ENCODE data around the gene VHLL.

The VHLL gene

DNA sequence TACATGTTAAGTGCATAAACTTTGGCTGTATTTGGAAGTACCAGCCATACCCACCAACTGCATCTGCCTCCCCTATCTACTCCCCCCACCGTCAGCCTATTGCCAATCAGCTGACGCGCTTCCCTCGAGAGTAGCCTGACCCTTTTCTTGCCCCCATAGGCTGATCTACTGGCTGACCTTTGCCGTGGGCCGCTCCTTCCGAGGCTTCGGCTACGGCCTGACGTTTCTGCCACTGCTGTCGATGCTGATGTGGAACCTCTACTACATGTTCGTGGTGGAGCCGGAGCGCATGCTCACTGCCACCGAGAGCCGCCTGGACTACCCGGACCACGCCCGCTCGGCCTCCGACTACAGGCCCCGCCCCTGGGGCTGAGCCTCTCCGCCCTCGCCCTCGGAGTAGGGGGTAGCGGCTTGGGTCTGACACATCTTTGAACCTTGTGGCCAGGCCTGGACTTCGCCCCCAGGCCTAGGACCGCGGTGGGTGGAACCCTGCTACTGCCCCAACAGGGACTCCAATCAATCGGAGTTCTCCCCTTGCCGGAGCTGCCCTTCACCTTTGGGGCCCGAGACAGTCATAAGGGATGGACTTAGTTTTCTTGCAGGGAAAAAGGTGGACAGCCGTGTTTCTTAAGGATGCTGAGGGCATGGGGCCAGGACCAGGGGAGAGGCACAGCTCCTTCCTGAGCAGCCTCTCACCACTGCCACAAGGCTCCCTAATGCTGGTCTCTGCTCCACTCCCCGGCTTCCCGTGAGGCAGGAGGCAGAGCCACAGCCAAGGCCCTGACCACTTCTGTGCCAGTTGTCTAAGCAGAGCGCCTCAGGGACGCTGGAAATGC is 7.7 kb downstream of the VHLL start:
- peak; percentile 68 for DNase-seq (ENCODE audit: low spot score)
- TF ChIP-seq, protein P1, sequence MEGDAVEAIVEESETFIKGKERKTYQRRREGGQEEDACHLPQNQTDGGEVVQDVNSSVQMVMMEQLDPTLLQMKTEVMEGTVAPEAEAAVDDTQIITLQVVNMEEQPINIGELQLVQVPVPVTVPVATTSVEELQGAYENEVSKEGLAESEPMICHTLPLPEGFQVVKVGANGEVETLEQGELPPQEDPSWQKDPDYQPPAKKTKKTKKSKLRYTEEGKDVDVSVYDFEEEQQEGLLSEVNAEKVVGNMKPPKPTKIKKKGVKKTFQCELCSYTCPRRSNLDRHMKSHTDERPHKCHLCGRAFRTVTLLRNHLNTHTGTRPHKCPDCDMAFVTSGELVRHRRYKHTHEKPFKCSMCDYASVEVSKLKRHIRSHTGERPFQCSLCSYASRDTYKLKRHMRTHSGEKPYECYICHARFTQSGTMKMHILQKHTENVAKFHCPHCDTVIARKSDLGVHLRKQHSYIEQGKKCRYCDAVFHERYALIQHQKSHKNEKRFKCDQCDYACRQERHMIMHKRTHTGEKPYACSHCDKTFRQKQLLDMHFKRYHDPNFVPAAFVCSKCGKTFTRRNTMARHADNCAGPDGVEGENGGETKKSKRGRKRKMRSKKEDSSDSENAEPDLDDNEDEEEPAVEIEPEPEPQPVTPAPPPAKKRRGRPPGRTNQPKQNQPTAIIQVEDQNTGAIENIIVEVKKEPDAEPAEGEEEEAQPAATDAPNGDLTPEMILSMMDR (IDR thresholded peaks at IDR 0.05; ENCODE audit: extremely low read depth, insufficient read depth, missing control alignments), result no peak
- in situ Hi-C loops (cut with MboI; ENCODE audit: low pct_unique_long_range_greater_than_20kb, low sequenced_read_pairs, unreplicated experiment), result no loop called here

GRCh38 chr1:156289857-156290256 is 9.2 kb downstream of the VHLL start:
- TF ChIP-seq, protein P1 (IDR thresholded peaks at IDR 0.05; ENCODE audit: extremely low read depth, insufficient read depth, missing control alignments), result no peak
- in situ Hi-C loops (cut with MboI; ENCODE audit: low pct_unique_long_range_greater_than_20kb, low sequenced_read_pairs, unreplicated experiment), result no loop called here

DNA sequence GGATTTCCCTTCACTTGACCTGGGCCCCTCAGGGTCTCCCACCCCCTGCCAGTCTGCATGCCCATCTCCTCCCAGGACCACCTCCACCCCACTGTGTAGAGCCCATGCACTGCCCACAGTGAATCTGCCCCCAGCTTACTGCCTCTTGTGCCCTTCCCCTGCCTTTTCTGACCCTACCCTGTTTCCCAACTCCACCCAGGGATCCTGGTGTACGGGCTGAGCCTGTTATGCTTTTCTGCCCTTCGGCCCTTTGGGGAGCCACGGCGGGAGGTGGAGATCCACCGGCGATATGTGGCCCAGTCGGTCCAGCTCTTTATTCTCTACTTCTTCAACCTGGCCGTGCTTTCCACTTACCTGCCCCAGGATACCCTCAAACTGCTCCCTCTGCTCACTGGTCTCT is 13.0 kb downstream of the VHLL start:
- TF ChIP-seq, protein P1 (IDR thresholded peaks at IDR 0.05; ENCODE audit: extremely low read depth, insufficient read depth, missing control alignments), result no peak
- in situ Hi-C loops (cut with MboI; ENCODE audit: low pct_unique_long_range_greater_than_20kb, low sequenced_read_pairs, unreplicated experiment), result no loop called here
- DNase-seq (ENCODE audit: low spot score), result no peak

More at GRCh38 chr1:156289857-156290256, 9.2 kb downstream of the VHLL start:
- DNase-seq (ENCODE audit: low spot score), result no peak

GRCh38 chr1:156285437-156285836 is 13.7 kb downstream of the VHLL start:
- DNase-seq (ENCODE audit: low spot score), result no peak
- TF ChIP-seq, protein P1 (IDR thresholded peaks at IDR 0.05; ENCODE audit: extremely low read depth, insufficient read depth, missing control alignments), result no peak
- in situ Hi-C loops (cut with MboI; ENCODE audit: low pct_unique_long_range_greater_than_20kb, low sequenced_read_pairs, unreplicated experiment), result no loop called here

DNA sequence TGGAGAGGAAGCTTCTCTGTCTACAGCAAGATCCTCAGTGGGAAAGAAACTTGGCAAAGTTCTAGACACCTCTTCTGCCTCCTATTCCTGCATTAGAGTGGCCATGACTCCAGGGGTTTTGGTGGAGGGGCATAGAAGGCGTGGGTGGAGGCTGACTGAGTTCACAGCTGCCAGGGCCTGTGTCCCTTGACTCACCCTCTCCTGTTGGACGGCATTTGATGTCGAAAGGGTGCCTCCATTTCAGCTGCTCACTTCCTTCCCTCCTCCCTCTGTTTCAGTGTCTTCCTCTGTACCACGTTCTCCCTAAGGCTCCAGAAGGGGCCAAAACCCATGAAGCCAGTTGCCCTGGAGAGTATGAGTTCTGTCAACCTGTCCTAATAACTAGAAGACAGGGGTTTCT is 14.3 kb downstream of the VHLL start:
- in situ Hi-C loops (cut with MboI; ENCODE audit: low pct_unique_long_range_greater_than_20kb, low sequenced_read_pairs, unreplicated experiment), result no loop called here
- DNase-seq (ENCODE audit: low spot score), result no peak
- TF ChIP-seq, protein P1 (IDR thresholded peaks at IDR 0.05; ENCODE audit: extremely low read depth, insufficient read depth, missing control alignments), result no peak

DNA sequence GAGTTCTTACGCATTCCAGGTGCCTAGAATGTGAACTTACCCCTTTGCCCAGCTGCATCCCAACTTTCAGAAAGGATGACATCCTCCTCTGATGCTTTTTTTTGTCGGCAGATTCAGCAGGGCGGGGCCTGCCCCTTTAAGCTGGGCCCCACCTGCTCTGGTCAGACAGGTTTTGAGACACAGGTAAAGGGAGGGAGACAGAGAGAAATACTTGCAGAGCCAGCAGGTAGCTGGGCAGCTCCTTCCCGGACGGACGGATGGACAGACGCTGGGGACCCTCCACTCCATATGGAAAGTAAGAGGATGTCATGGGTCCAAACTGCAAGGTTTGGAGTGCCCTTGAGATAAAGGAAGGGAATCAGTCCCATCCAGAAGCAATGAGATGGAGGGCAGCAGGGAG is 15.0 kb downstream of the VHLL start, which contains the start of gene TMEM79:
Gene TMEM79 (plus strand): TSS at position 214 of the 400 bp plus-strand sequence. CDS start 902 bp downstream, outside the sequence.
- TF ChIP-seq, protein P1 (IDR thresholded peaks at IDR 0.05; ENCODE audit: extremely low read depth, insufficient read depth, missing control alignments), result no peak
- DNase-seq (ENCODE audit: low spot score), result no peak
- in situ Hi-C loops (cut with MboI; ENCODE audit: low pct_unique_long_range_greater_than_20kb, low sequenced_read_pairs, unreplicated experiment), result no loop called here
